GM19452 (cell line): ENCODE measurements around the gene ITGAE.

Experiments used
- ATAC-seq: cut with Tn5 transposase; IDR thresholded peaks from one replicate; pipeline ENCODE4 v1.9.1; 2021; ENCODE audit not compliant: unreplicated experiment

The ITGAE gene

GRCh38 chr17:3672571-3672970 is 128.4 kb downstream of the ITGAE start:
- no peak for ATAC-seq

- no peak for ATAC-seq
Measured at GRCh38 chr17:3669548-3669947, 131.4 kb downstream of the ITGAE start.

GRCh38 chr17:3669085-3669347 is 132.0 kb downstream of the ITGAE start:
- no peak for ATAC-seq

GRCh38 chr17:3668279-3669084 is 132.5 kb downstream of the ITGAE start, which contains the start of the genes EMC6 and TAX1BP3:
EMC6 (plus strand) TSS chr17:3668812; CDS start chr17:3669147, 335 bp downstream.
TAX1BP3 (minus strand) TSS chr17:3668578; CDS start chr17:3668526, 52 bp downstream.
- peak; percentile 83 for ATAC-seq

DNA sequence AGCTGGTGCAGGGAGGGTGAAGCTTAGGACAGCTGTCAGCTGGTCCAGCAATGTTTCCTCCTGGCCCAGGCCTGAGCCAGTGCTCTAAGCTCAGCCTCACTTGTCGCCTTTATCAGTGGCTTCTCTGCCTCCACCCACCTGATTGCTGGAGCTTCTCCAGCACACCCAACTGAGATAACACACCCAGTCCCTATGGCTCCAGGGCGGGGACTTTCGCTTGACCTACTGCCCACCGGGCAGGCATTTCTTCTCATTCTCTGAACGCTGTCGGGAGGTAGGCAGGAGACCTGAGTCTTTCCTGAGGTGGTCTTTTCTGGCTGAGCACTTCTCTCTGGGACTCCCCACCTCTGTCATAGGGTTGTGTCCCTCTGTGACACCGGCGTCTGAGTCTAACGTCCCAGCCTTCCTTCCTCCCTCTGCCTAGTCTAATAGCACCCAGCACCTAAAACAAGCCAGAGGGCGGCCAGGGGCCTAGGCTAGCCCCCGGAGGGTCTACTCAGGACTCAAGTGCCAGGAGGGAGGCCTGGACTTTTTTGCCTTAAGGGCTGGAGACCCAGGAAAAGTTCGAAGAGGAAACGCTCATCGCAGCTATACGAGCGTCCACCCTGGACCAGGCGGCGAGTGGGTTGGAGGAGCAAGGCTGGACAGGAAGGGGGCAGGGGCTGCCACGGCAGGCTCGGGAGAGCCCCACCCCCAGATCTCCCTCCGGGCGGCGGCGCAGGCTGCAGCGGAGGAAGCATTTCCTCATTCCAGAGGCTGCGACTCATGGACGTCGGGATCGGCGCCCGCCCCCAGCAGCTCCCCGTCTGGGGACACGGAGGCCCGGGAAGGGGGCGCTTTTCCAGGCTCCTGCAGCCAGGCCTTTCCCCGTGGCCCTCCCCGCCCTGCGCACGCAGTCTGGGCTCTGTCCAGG is 133.4 kb downstream of the ITGAE start:
- ATAC-seq: peak; percentile 18

GRCh38 chr17:3666516-3666915 is 134.5 kb downstream of the ITGAE start:
- ATAC-seq: no peak

GRCh38 chr17:3665834-3666233 is 135.2 kb downstream of the ITGAE start:
- no peak for ATAC-seq
